Stimulated activated CD4-positive, alpha-beta T cell treated with anti-CD3 and anti-CD28 coated beads, Interleukin-15, amount 100 ng/mL, for 48 hours (primary cell): ENCODE results near the gene B9D1.

Experiments used
- DNase-seq, 2 donors: peaks; one replicate each; pipeline ENCODE4 v3.0.0-alpha.2; 2020; ENCODE audit warnings: low read depth in 2 of 2

B9D1 gene

GRCh38 chr17:19338031-19338990 is 24.2 kb downstream of the B9D1 start:
- DNase-seq, result peak; percentile 16 to 51

GRCh38 chr17:19337712-19338023 is 24.9 kb downstream of the B9D1 start:
- DNase-seq, result no peak

GRCh38 chr17:19336938-19337711 is 25.4 kb downstream of the B9D1 start:
- no peak for DNase-seq

- no peak for DNase-seq
Measured at GRCh38 chr17:19335951-19336631, 26.4 kb downstream of the B9D1 start.

- DNase-seq, result no peak
Measured at GRCh38 chr17:19334331-19334730, 28.2 kb downstream of the B9D1 start.

- no peak for DNase-seq
Measured at GRCh38 chr17:19333736-19334290, 28.7 kb downstream of the B9D1 start.

- no peak for DNase-seq
Measured at GRCh38 chr17:19333132-19333440, 29.4 kb downstream of the B9D1 start.

GRCh38 chr17:19332371-19333131 is 30.0 kb downstream of the B9D1 start:
- DNase-seq, result peak in 1 of 2 donors; percentile 6

- DNase-seq, result no peak
Measured at GRCh38 chr17:19331543-19332245, 30.8 kb downstream of the B9D1 start.

GRCh38 chr17:19331134-19331533 is 31.4 kb downstream of the B9D1 start:
- DNase-seq, result no peak

GRCh38 chr17:19330271-19330670 is 32.3 kb downstream of the B9D1 start:
- no peak for DNase-seq

- DNase-seq, result no peak
Measured at GRCh38 chr17:19329839-19330238, 32.7 kb downstream of the B9D1 start.

GRCh38 chr17:19329136-19329535 is 33.4 kb downstream of the B9D1 start:
- no peak for DNase-seq

GRCh38 chr17:19328441-19329061 is 34.0 kb downstream of the B9D1 start:
- no peak for DNase-seq

- no peak for DNase-seq
Measured at GRCh38 chr17:19327031-19327783, 35.3 kb downstream of the B9D1 start.

GRCh38 chr17:19325542-19325941 is 37.0 kb downstream of the B9D1 start:
- no peak for DNase-seq

- DNase-seq, result no peak
Measured at GRCh38 chr17:19322861-19323260, 39.7 kb downstream of the B9D1 start.

- DNase-seq, result no peak
Measured at GRCh38 chr17:19322129-19322505, 40.4 kb downstream of the B9D1 start.

GRCh38 chr17:19321481-19322128 is 40.9 kb downstream of the B9D1 start:
- DNase-seq, result no peak
